Liver (tissue), 9 donors: Measurements from ENCODE around the gene ATXN7L1. TPM values are rescaled to one million over a fixed set of nuclear protein-coding genes. Genes with fewer than 3 reads are reported as not detected.

Experiments used
- DNase-seq: peaks from one replicate; pipeline ENCODE4 v3.0.0-alpha.2; 2017; ENCODE audit warnings: low spot score
- H3K27ac ChIP-seq, 2 donors: one replicate each; pipeline ENCODE4 v1.7.0; 2013; ENCODE audit warnings: inconsistent platforms in 2 of 2, low read length in 2 of 2, control low read depth in 1 of 2, low read depth in 1 of 2, mild to moderate bottlenecking in 1 of 2
- H3K27me3 ChIP-seq, 4 donors: one replicate each; pipeline versions ENCODE4 v1.6.1 to v1.7.0; 2013; ENCODE audit warnings: low read length in 3 of 4, inconsistent platforms in 1 of 4, mild to moderate bottlenecking in 1 of 4, moderate library complexity in 1 of 4; ENCODE audit not compliant: control insufficient read depth in 4 of 4, insufficient read depth in 4 of 4
- H3K36me3 ChIP-seq, 4 donors: one replicate each; pipeline versions ENCODE4 v1.6.1 to v1.7.0; 2013; ENCODE audit warnings: low read length in 3 of 4, mild to moderate bottlenecking in 3 of 4, low read depth in 1 of 4, moderate library complexity in 1 of 4; ENCODE audit not compliant: control insufficient read depth in 4 of 4, insufficient read depth in 3 of 4
- H3K4me1 ChIP-seq, 4 donors: one replicate each; pipeline versions ENCODE4 v1.6.1 to v1.7.0; 2013; ENCODE audit warnings: low read length in 3 of 4, mild to moderate bottlenecking in 3 of 4, moderate library complexity in 1 of 4; ENCODE audit not compliant: control insufficient read depth in 4 of 4, insufficient read depth in 4 of 4
- H3K4me3 ChIP-seq, 3 donors: one replicate each; pipeline versions ENCODE4 v1.6.1 to v1.7.0; 2013; ENCODE audit warnings: low read length in 3 of 3, control low read depth in 1 of 3, low read depth in 1 of 3, mild to moderate bottlenecking in 1 of 3
- H3K9ac ChIP-seq, 2 donors: one replicate each; pipeline ENCODE4 v1.7.0; 2013; ENCODE audit warnings: low read length in 2 of 2, mild to moderate bottlenecking in 2 of 2, moderate library complexity in 2 of 2, control low read depth in 1 of 2, low read depth in 1 of 2
- H3K9me3 ChIP-seq, 4 donors: one replicate each; pipeline versions ENCODE4 v1.6.1 to v1.7.0; 2013; ENCODE audit warnings: low read length in 3 of 4; ENCODE audit not compliant: control insufficient read depth in 4 of 4
- EGR1 ChIP-seq, 2 donors: IDR thresholded peaks; 2 replicates each; pipeline ENCODE4 v1.6.1; 2016 to 2018; ENCODE audit warnings: antibody characterized with exemption in 2 of 2, low read depth in 2 of 2
- FOXA1 ChIP-seq: IDR thresholded peaks from 2 replicates; pipeline ENCODE4 v1.6.1; 2016; ENCODE audit warnings: antibody characterized with exemption
- FOXA2 ChIP-seq: IDR thresholded peaks from 2 replicates; pipeline ENCODE4 v1.6.1; 2016; ENCODE audit warnings: antibody characterized with exemption
- GABPA ChIP-seq, 2 donors: IDR thresholded peaks in 1 of 2; conservative IDR thresholded peaks in 1 of 2; 2 replicates each; pipeline ENCODE4 v1.6.1; 2016; ENCODE audit warnings: antibody characterized with exemption in 2 of 2, mild to moderate bottlenecking in 1 of 2, moderate library complexity in 1 of 2
- HNF4A ChIP-seq, 2 donors: conservative IDR thresholded peaks; 2 replicates each; pipeline ENCODE4 v1.6.1; 2016; ENCODE audit warnings: antibody characterized with exemption in 2 of 2, mild to moderate bottlenecking in 2 of 2
- HNF4G ChIP-seq: IDR thresholded peaks from 2 replicates; pipeline ENCODE4 v1.6.1; 2016; ENCODE audit warnings: antibody characterized with exemption
- JUND ChIP-seq, 2 donors: IDR thresholded peaks; 2 replicates each; pipeline ENCODE4 v1.6.1; 2016; ENCODE audit warnings: antibody characterized with exemption in 2 of 2
- MAX ChIP-seq: IDR thresholded peaks from 2 replicates; pipeline ENCODE4 v1.6.1; 2016; ENCODE audit warnings: antibody characterized with exemption
- NR2F2 ChIP-seq: IDR thresholded peaks from 2 replicates; pipeline ENCODE4 v1.6.1; 2016; ENCODE audit warnings: antibody characterized with exemption
- RAD21 ChIP-seq, 2 donors: IDR thresholded peaks; 2 replicates each; pipeline ENCODE4 v1.6.1; 2016; ENCODE audit warnings: antibody characterized with exemption in 2 of 2, mild to moderate bottlenecking in 2 of 2
- RXRA ChIP-seq, 2 donors: IDR thresholded peaks; 2 replicates each; pipeline ENCODE4 v1.6.1; 2017 to 2018; ENCODE audit warnings: antibody characterized with exemption in 2 of 2, mild to moderate bottlenecking in 1 of 2
- TAF1 ChIP-seq: conservative IDR thresholded peaks from 2 replicates; pipeline ENCODE4 v1.6.1; 2016; ENCODE audit warnings: antibody characterized with exemption, mild to moderate bottlenecking
- YY1 ChIP-seq: IDR thresholded peaks from 2 replicates; pipeline ENCODE4 v1.6.1; 2016; ENCODE audit warnings: antibody characterized with exemption, mild to moderate bottlenecking
- WGBS: extraction: QIAGEN DNeasy Blood & Tissue Kit; methylation state at CpG from one replicate; pipeline ENCODE4 v1.1.7; 2013; 5-methylcytosine and 5-hydroxymethylcytosine counted together
- polyA plus RNA-seq, 2 donors: library from polyadenylated mRNA; stranded (reverse) in 1 of 2; unstranded in 1 of 2; fragments of 200-250 nt in 1 of 2; fragments of >200 nt in 1 of 2; fragmentation: Nextera tagmentation in 1 of 2; extraction: Ambion mirVana in 1 of 2; gene quantifications; one replicate each; pipeline versions ENCODE4 v1.2.1 to v1.2.3, GENCODE V29; 2013 to 2015
- total RNA-seq, 2 donors: library from RNA; depleted of rRNA; stranded (reverse); fragments of >200 nt; gene quantifications; one replicate each; pipeline ENCODE4 v1.2.3, GENCODE V29; 2014
- TF ChIP-seq, protein P1 (sequence below): IDR thresholded peaks from 2 replicates; pipeline ENCODE4 v1.6.1; 2016; ENCODE audit warnings: antibody characterized with exemption, mild to moderate bottlenecking
- TF ChIP-seq, protein P2 (sequence below): IDR thresholded peaks from 2 replicates; pipeline ENCODE4 v1.6.1; 2016; ENCODE audit warnings: antibody characterized with exemption
- TF ChIP-seq, protein P3 (sequence below): IDR thresholded peaks from 2 replicates; pipeline ENCODE4 v1.6.1; 2016; ENCODE audit warnings: antibody characterized with exemption
- TF ChIP-seq, protein P4 (sequence below): fragments of 150-350 bp; IDR thresholded peaks from 2 replicates; pipeline ENCODE4 v1.5.1; 2017; ENCODE audit warnings: improper control_type of control experiment, low read depth, low read length; ENCODE audit not compliant: missing input control
- donor health status: healthy.
- donor health status: healthy.
- donor health status: healthy.
- donor health status: healthy.
- donor health status: healthy.

The ATXN7L1 gene
- total and polyA plus RNA-seq, 4 donors = 2.1 to 7.4 (median 5.3) TPM

GRCh38 chr7:105699568-105700236, 176.7 kb downstream of the ATXN7L1 start:
- Histone ChIP-seq H3K4me3 (no peak overlapping the region), H3K27ac (no peak overlapping the region), H3K27me3 (no peaks in the 10 kb centered on the region), H3K9me3 (no peaks in the 10 kb centered on the region), H3K36me3 (no peaks in the 10 kb centered on the region), H3K9ac (no peak overlapping the region), H3K4me1 (peaks cover 3 to 10% (median 6%) of the 10 kb centered on the region in 4 donors)
- TF ChIP-seq, protein P1, sequence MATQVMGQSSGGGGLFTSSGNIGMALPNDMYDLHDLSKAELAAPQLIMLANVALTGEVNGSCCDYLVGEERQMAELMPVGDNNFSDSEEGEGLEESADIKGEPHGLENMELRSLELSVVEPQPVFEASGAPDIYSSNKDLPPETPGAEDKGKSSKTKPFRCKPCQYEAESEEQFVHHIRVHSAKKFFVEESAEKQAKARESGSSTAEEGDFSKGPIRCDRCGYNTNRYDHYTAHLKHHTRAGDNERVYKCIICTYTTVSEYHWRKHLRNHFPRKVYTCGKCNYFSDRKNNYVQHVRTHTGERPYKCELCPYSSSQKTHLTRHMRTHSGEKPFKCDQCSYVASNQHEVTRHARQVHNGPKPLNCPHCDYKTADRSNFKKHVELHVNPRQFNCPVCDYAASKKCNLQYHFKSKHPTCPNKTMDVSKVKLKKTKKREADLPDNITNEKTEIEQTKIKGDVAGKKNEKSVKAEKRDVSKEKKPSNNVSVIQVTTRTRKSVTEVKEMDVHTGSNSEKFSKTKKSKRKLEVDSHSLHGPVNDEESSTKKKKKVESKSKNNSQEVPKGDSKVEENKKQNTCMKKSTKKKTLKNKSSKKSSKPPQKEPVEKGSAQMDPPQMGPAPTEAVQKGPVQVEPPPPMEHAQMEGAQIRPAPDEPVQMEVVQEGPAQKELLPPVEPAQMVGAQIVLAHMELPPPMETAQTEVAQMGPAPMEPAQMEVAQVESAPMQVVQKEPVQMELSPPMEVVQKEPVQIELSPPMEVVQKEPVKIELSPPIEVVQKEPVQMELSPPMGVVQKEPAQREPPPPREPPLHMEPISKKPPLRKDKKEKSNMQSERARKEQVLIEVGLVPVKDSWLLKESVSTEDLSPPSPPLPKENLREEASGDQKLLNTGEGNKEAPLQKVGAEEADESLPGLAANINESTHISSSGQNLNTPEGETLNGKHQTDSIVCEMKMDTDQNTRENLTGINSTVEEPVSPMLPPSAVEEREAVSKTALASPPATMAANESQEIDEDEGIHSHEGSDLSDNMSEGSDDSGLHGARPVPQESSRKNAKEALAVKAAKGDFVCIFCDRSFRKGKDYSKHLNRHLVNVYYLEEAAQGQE = no peak
- TF ChIP-seq FOXA2 = no peak
- no peak for TF ChIP-seq EGR1 (IDR thresholded peaks at IDR 0.05; ENCODE audit: low read depth in 2 of 2)
- TF ChIP-seq, protein P2, sequence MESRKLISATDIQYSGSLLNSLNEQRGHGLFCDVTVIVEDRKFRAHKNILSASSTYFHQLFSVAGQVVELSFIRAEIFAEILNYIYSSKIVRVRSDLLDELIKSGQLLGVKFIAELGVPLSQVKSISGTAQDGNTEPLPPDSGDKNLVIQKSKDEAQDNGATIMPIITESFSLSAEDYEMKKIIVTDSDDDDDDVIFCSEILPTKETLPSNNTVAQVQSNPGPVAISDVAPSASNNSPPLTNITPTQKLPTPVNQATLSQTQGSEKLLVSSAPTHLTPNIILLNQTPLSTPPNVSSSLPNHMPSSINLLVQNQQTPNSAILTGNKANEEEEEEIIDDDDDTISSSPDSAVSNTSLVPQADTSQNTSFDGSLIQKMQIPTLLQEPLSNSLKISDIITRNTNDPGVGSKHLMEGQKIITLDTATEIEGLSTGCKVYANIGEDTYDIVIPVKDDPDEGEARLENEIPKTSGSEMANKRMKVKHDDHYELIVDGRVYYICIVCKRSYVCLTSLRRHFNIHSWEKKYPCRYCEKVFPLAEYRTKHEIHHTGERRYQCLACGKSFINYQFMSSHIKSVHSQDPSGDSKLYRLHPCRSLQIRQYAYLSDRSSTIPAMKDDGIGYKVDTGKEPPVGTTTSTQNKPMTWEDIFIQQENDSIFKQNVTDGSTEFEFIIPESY = no peak
- TF ChIP-seq MAX = no peak
- no peak for TF ChIP-seq RXRA (IDR thresholded peaks at IDR 0.05)
- no peak for TF ChIP-seq YY1
- TF ChIP-seq, protein P3, sequence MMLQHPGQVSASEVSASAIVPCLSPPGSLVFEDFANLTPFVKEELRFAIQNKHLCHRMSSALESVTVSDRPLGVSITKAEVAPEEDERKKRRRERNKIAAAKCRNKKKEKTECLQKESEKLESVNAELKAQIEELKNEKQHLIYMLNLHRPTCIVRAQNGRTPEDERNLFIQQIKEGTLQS = no peak
- no peak for TF ChIP-seq RAD21 (IDR thresholded peaks at IDR 0.05)
- no peak for TF ChIP-seq HNF4G
- no peak for TF ChIP-seq JUND (IDR thresholded peaks at IDR 0.05)
- no peak for TF ChIP-seq GABPA (IDR thresholded peaks at IDR 0.05 in 1 of 2, conservative IDR thresholded peaks at IDR 0.05 in 1 of 2)
- WGBS = 97% methylated on average over 8 of the region's 8 CpGs
- no peak for DNase-seq

- Histone ChIP-seq H3K9me3 (no peaks in the 10 kb centered on the region), H3K27me3 (no peaks in the 10 kb centered on the region), H3K9ac (no peak overlapping the region), H3K36me3 (no peaks in the 10 kb centered on the region), H3K4me3 (no peak overlapping the region), H3K4me1 (peaks cover 2 to 6% (median 3%) of the 10 kb centered on the region in 4 donors), H3K27ac (no peak overlapping the region)
- WGBS = 98% methylated on average over 6 of the region's 6 CpGs
- DNase-seq = no peak
- TF ChIP-seq HNF4A (conservative IDR thresholded peaks at IDR 0.05) = no peak
- no peak for TF ChIP-seq JUND (IDR thresholded peaks at IDR 0.05)
- no peak for TF ChIP-seq TAF1
- TF ChIP-seq RXRA (IDR thresholded peaks at IDR 0.05) = no peak
- TF ChIP-seq, protein P3 = no peak
- TF ChIP-seq, protein P1 = no peak
- TF ChIP-seq HNF4G = no peak
- TF ChIP-seq GABPA (IDR thresholded peaks at IDR 0.05 in 1 of 2, conservative IDR thresholded peaks at IDR 0.05 in 1 of 2) = no peak
- no peak for TF ChIP-seq NR2F2
- TF ChIP-seq RAD21 (IDR thresholded peaks at IDR 0.05) = no peak
- TF ChIP-seq FOXA1 = no peak
- TF ChIP-seq, protein P2 = no peak
- TF ChIP-seq, protein P4, sequence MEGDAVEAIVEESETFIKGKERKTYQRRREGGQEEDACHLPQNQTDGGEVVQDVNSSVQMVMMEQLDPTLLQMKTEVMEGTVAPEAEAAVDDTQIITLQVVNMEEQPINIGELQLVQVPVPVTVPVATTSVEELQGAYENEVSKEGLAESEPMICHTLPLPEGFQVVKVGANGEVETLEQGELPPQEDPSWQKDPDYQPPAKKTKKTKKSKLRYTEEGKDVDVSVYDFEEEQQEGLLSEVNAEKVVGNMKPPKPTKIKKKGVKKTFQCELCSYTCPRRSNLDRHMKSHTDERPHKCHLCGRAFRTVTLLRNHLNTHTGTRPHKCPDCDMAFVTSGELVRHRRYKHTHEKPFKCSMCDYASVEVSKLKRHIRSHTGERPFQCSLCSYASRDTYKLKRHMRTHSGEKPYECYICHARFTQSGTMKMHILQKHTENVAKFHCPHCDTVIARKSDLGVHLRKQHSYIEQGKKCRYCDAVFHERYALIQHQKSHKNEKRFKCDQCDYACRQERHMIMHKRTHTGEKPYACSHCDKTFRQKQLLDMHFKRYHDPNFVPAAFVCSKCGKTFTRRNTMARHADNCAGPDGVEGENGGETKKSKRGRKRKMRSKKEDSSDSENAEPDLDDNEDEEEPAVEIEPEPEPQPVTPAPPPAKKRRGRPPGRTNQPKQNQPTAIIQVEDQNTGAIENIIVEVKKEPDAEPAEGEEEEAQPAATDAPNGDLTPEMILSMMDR = no peak
Observed at GRCh38 chr7:105698531-105698930, 177.9 kb downstream of the ATXN7L1 start.
